WTC11 (cell line): ENCODE measurements around the gene E2F2. TPM values are rescaled to one million over a fixed set of nuclear protein-coding genes. Genes with fewer than 3 reads are reported as not detected.
"Not testable (repeated sequence)": the region's sequence is repeated elsewhere in the genome, so short reads cannot be mapped to it uniquely, and the experiment has no call there.

Source experiments
- ATAC-seq: fragments of 200-7000 bp; cut with Tn5 transposase; 2 replicates; pipeline ENCODE4 v1.10.0; 2021; ENCODE audit warnings: mild to moderate bottlenecking, moderate library complexity
- CTCF ChIA-PET: fragments of 300-600 bp; sonication (Branson Sonifier 250); formaldehyde crosslinking; loops from one replicate; lab custom pipeline; 2021; ENCODE audit warnings: antibody characterized with exemption; lab: Charles Lee
- POLR2A ChIA-PET: fragments of 350-600 bp; sonication (Branson Sonifier 250); formaldehyde crosslinking; loops from one replicate; lab custom pipeline; 2021; ENCODE audit warnings: antibody characterized with exemption; lab: Charles Lee
- DNase-seq: peaks from one replicate; pipeline ENCODE4 v3.0.0; 2021; ENCODE audit warnings: low spot score
- H3K27ac Mint-ChIP-seq: 2 replicates; pipeline ENCODE4 v1.8.0; 2021; ENCODE audit warnings: mixed read lengths
- H3K27me3 Mint-ChIP-seq: 2 replicates; pipeline ENCODE4 v1.8.0; 2021; ENCODE audit warnings: low read depth, mild to moderate bottlenecking, moderate library complexity, mixed read lengths
- H3K36me3 Mint-ChIP-seq: 2 replicates; pipeline ENCODE4 v1.8.0; 2021; ENCODE audit warnings: mixed read lengths
- H3K4me1 Mint-ChIP-seq: 2 replicates; pipeline ENCODE4 v1.8.0; 2022; ENCODE audit warnings: mixed read lengths
- H3K4me3 Mint-ChIP-seq: 2 replicates; pipeline ENCODE4 v1.8.0; 2021; ENCODE audit warnings: mild to moderate bottlenecking, moderate library complexity, mixed read lengths
- H3K9me3 Mint-ChIP-seq: 2 replicates; pipeline ENCODE4 v1.8.0; 2021; ENCODE audit warnings: mixed read lengths
- CTCF ChIP-seq: fragments of 200-600 bp; IDR thresholded peaks from 2 replicates; pipeline ENCODE4 v1.8.0; 2022; ENCODE audit warnings: antibody characterized with exemption
- E2F4 ChIP-seq: sonication (generic); formaldehyde crosslinking; IDR thresholded peaks from 2 replicates; pipeline ENCODE4 v1.8.1; 2022; ENCODE audit warnings: low read depth, mild to moderate bottlenecking, moderate library complexity, missing genetic modification reagents, borderline replicate concordance
- ETV6 ChIP-seq: sonication (generic); formaldehyde crosslinking; IDR thresholded peaks from 2 replicates; pipeline ENCODE4 v1.8.1; 2022; ENCODE audit warnings: mild to moderate bottlenecking, missing genetic modification reagents
- GABPB1 ChIP-seq: sonication (generic); formaldehyde crosslinking; IDR thresholded peaks from 2 replicates; pipeline ENCODE4 v1.8.1; 2023; ENCODE audit warnings: mild to moderate bottlenecking, missing genetic modification reagents
- KAT7 ChIP-seq: sonication (generic); formaldehyde crosslinking; IDR thresholded peaks from 2 replicates; pipeline ENCODE4 v1.8.1; 2023; ENCODE audit warnings: missing genetic modification reagents, mild to moderate bottlenecking, borderline replicate concordance
- NFE2L1 ChIP-seq: sonication (generic); formaldehyde crosslinking; IDR thresholded peaks from 2 replicates; pipeline ENCODE4 v1.8.1; 2023; ENCODE audit warnings: missing genetic modification reagents
- OVOL2 ChIP-seq: fragments of 250-450 bp; sonication (Bioruptor Pico); IDR thresholded peaks from 2 replicates; pipeline ENCODE4 v1.9.0; 2021; ENCODE audit warnings: mild to moderate bottlenecking, borderline replicate concordance
- USF1 ChIP-seq: sonication (generic); formaldehyde crosslinking; IDR thresholded peaks from 2 replicates; pipeline ENCODE4 v1.8.0; 2022; ENCODE audit warnings: mild to moderate bottlenecking, missing genetic modification reagents
- ZNF121 ChIP-seq: sonication (generic); formaldehyde crosslinking; IDR thresholded peaks from 2 replicates; pipeline ENCODE4 v1.8.0; 2023; ENCODE audit warnings: missing genetic modification reagents
- ZNF396 ChIP-seq: fragments of 250-450 bp; sonication (Bioruptor Pico); IDR thresholded peaks from 2 replicates; pipeline ENCODE4 v1.8.0; 2021; ENCODE audit warnings: mild to moderate bottlenecking, moderate library complexity, borderline replicate concordance
- ZNF423 ChIP-seq: fragments of 250-450 bp; sonication (Bioruptor Pico); IDR thresholded peaks from 2 replicates; pipeline ENCODE4 v2.1.2; 2022; ENCODE audit warnings: mild to moderate bottlenecking, moderate library complexity
- total RNA-seq: library from RNA; stranded (reverse); gene quantifications from 3 replicates; pipeline ENCODE4 v1.2.3, GENCODE V29; 2021
- TF ChIP-seq, protein P1 (sequence below): sonication (generic); formaldehyde crosslinking; IDR thresholded peaks from 2 replicates; pipeline ENCODE4 v1.8.1; 2022; ENCODE audit warnings: mild to moderate bottlenecking, moderate library complexity, missing genetic modification reagents
- TF ChIP-seq, protein P2 (sequence below): fragments of 250-450 bp; sonication (Bioruptor Pico); IDR thresholded peaks from 2 replicates; pipeline ENCODE4 v1.8.0; 2021; ENCODE audit warnings: mild to moderate bottlenecking
- TF ChIP-seq, protein P3 (sequence below): sonication (generic); formaldehyde crosslinking; IDR thresholded peaks from 2 replicates; pipeline ENCODE4 v1.8.0; 2023; ENCODE audit warnings: mild to moderate bottlenecking, missing genetic modification reagents

The E2F2 gene
- total RNA-seq, 1 experiment from 2014 or later: 5.6 TPM

GRCh38 chr1:23509896-23510295 lies 21.1 kb downstream of the E2F2 start (continued):
- no peak for TF ChIP-seq E2F4 (CRISPR knock-in tag)
- no peak for TF ChIP-seq CTCF
- no peak for TF ChIP-seq ZNF396 (CRISPR knock-in tag)
- no peak for TF ChIP-seq ZNF423 (CRISPR knock-in tag)
- TF ChIP-seq GABPB1 (CRISPR knock-in tag): no peak
- TF ChIP-seq OVOL2: no peak

DNA sequence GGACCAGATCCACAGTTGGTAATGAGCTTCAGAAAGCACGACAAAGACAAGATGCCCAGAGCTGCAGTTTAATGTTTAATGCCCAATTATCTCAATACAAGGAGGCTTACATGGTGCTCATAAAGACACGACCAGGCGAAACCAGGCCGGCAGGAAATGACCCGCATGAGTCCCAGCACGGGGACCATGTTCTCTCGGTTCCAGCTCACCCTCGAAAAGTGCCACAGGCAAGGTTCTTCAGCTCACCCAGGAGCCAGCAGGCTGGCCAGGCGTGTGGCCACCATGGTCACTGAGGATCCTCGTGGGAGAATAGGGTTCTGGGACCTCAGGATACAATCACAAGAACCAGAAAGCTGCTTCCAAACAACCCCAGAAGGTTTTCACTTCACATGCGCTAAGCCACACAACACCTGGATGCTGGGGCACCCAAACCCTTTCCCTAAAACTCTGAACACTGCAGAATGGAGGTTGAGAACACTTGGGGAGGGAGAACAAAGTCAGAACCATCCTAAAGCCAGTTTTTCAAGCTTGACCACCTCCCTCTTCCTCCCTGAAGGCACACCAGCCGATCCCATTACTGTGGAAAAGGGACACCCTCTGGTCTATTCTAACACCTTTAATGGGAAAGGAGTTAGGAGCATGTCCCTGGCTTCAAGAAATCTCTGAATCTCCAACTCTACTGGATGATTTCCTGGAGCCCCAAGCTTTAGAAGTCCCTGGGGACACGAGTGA lies 24.5 kb downstream of the E2F2 start:
- DNase-seq (no peak), ATAC-seq (no peak)
- no peaks in the 10 kb centered on the region for H3K9me3 Mint-ChIP-seq
- 0 out of 2 replicates have a peak overlapping the region, but pooled peaks have one; percentile 11 for H3K27ac Mint-ChIP-seq
- no peaks in the 10 kb centered on the region; the same call in none of the 2 replicates for H3K27me3 Mint-ChIP-seq
- H3K36me3 Mint-ChIP-seq: no peaks in the 10 kb centered on the region
- POLR2A ChIA-PET: interaction anchor here (1.0 kb wide), 1 partner anchor 9 kb away, joined by 5 read pairs; no protein-coding TSS in a partner anchor
- no peak overlapping the region for H3K4me3 Mint-ChIP-seq
- TF ChIP-seq USF1 (CRISPR knock-in tag): no peak
- TF ChIP-seq, all 79 proteins: peak for 0
- H3K4me1 Mint-ChIP-seq: 0 out of 2 replicates have a peak, but pooled peaks cover 7% of the 10 kb centered on the region
- CTCF ChIA-PET: interaction anchor here (0.8 to 6.1 kb wide), 5 partner anchors 10 to 151 kb away, joined by 3 to 58 read pairs (median 8); partner anchors contain the start of gene E2F2

DNA sequence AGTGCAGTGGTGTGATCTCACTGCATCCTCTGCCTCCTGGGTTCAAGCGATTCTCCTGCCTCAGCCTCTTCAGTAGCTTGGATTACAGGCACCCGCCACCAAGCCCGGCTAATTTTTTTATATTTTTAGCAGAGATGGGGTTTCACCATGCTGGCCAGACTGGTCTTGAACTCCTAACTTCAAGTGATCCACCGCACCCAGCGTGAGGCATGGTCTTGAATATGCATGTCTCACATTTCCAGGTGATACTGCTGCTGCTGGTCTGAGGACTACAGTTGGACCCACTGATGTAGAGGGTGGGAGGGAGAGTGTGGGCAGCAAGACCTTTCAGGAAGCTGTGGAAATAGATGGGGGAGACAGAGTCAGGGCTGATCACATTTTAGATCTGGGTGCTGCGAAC lies 25.2 kb downstream of the E2F2 start:
- Mint-ChIP-seq H3K27ac (no peak overlapping the region), H3K27me3 (no peaks in the 10 kb centered on the region; the same call in none of the 2 replicates), H3K36me3 (no peaks in the 10 kb centered on the region), H3K4me3 (no peak overlapping the region), H3K4me1 (0 out of 2 replicates have a peak, but pooled peaks cover 7% of the 10 kb centered on the region), H3K9me3 (no peaks in the 10 kb centered on the region)
- ChIA-PET CTCF (interaction anchor here (0.8 to 6.1 kb wide), 3 partner anchors 9 to 152 kb away, joined by 4 to 58 read pairs (median 4); no protein-coding TSS in a partner anchor), POLR2A (interaction anchor here (1.0 kb wide), 1 partner anchor 9 kb away, joined by 5 read pairs; no protein-coding TSS in a partner anchor)
- ATAC-seq (no peak), DNase-seq (no peak)
- TF ChIP-seq USF1 (CRISPR knock-in tag) (no peak), KAT7 (CRISPR knock-in tag) (no peak), NFE2L1 (no peak), ETV6 (CRISPR knock-in tag) (no peak), ZNF121 (CRISPR knock-in tag) (no peak)
- TF ChIP-seq, protein P1, sequence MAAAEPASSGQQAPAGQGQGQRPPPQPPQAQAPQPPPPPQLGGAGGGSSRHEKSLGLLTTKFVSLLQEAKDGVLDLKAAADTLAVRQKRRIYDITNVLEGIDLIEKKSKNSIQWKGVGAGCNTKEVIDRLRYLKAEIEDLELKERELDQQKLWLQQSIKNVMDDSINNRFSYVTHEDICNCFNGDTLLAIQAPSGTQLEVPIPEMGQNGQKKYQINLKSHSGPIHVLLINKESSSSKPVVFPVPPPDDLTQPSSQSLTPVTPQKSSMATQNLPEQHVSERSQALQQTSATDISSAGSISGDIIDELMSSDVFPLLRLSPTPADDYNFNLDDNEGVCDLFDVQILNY (CRISPR knock-in tag): no peak
- TF ChIP-seq, protein P2, sequence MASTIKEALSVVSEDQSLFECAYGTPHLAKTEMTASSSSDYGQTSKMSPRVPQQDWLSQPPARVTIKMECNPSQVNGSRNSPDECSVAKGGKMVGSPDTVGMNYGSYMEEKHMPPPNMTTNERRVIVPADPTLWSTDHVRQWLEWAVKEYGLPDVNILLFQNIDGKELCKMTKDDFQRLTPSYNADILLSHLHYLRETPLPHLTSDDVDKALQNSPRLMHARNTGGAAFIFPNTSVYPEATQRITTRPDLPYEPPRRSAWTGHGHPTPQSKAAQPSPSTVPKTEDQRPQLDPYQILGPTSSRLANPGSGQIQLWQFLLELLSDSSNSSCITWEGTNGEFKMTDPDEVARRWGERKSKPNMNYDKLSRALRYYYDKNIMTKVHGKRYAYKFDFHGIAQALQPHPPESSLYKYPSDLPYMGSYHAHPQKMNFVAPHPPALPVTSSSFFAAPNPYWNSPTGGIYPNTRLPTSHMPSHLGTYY (CRISPR knock-in tag): no peak
- TF ChIP-seq, protein P3, sequence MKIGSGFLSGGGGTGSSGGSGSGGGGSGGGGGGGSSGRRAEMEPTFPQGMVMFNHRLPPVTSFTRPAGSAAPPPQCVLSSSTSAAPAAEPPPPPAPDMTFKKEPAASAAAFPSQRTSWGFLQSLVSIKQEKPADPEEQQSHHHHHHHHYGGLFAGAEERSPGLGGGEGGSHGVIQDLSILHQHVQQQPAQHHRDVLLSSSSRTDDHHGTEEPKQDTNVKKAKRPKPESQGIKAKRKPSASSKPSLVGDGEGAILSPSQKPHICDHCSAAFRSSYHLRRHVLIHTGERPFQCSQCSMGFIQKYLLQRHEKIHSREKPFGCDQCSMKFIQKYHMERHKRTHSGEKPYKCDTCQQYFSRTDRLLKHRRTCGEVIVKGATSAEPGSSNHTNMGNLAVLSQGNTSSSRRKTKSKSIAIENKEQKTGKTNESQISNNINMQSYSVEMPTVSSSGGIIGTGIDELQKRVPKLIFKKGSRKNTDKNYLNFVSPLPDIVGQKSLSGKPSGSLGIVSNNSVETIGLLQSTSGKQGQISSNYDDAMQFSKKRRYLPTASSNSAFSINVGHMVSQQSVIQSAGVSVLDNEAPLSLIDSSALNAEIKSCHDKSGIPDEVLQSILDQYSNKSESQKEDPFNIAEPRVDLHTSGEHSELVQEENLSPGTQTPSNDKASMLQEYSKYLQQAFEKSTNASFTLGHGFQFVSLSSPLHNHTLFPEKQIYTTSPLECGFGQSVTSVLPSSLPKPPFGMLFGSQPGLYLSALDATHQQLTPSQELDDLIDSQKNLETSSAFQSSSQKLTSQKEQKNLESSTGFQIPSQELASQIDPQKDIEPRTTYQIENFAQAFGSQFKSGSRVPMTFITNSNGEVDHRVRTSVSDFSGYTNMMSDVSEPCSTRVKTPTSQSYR (CRISPR knock-in tag): no peak

GRCh38 chr1:23504156-23504555 lies 26.9 kb downstream of the E2F2 start:
- not testable (repeated sequence) for H3K4me3 Mint-ChIP-seq

More at GRCh38 chr1:23504156-23504555, 26.9 kb downstream of the E2F2 start:
- ATAC-seq, H3K36me3 Mint-ChIP-seq, DNase-seq, H3K9me3 Mint-ChIP-seq, H3K27me3 Mint-ChIP-seq, H3K27ac Mint-ChIP-seq: not testable (repeated sequence)
- CTCF ChIA-PET: interaction anchor here (0.6 kb wide), 1 partner anchor 50 kb away, joined by 3 read pairs; no protein-coding TSS in a partner anchor
- H3K4me1 Mint-ChIP-seq: peaks cover 13% of the 10 kb centered on the region
- POLR2A ChIA-PET: interaction anchor here (1.1 kb wide), 1 partner anchor 26 kb away, joined by 3 read pairs; the partner anchor contains the start of gene E2F2
